GM18867 (cell line): Measurements from ENCODE around the gene AMPD3.
"Not testable (repeated sequence)": the region's sequence is repeated elsewhere in the genome, so short reads cannot be mapped to it uniquely, and the experiment has no call there.

ENCODE experiments used
- ATAC-seq: cut with Tn5 transposase; IDR thresholded peaks from one replicate; pipeline ENCODE4 v1.9.1; 2021; ENCODE audit warnings: mild to moderate bottlenecking, moderate library complexity; ENCODE audit not compliant: unreplicated experiment

The AMPD3 gene

DNA sequence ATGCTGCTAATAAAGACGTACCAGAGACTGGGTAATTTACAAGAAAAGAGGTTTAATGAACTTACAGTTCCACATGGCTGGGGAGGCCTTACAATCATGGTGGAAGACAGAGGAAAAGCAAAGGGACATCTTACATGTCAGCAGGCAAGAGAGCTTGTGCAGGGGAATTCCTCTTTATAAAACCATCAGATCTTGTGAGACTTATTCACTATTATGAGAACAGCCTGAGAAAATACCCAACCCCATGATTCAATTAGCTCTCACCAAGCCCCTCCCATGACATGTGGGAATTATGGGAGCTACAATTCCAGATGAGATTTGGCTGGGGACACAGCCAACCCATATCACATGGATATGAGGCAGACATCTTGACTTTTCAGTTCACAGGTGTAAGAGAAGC lies 18.4 kb upstream of the AMPD3 start:
- not testable (repeated sequence) for ATAC-seq

DNA sequence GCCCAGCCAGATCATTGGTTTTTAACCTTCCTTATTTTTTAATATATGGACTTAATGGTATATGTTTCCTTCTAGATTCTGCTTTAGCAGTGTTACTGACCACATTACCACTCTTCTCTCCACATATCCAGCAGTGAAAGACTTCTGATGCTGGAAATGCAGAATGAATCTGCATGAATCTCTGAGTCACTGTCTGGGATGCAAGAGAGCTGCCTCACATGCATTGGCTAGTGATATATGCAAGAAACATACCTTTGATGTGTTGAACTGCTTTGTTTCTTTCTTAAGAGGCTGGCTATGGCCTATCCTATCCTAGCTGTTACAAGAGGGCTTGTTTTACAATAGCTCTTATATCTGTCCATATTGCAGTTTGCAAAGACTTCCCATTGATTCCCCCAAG lies 16.6 kb upstream of the AMPD3 start:
- no peak for ATAC-seq

DNA sequence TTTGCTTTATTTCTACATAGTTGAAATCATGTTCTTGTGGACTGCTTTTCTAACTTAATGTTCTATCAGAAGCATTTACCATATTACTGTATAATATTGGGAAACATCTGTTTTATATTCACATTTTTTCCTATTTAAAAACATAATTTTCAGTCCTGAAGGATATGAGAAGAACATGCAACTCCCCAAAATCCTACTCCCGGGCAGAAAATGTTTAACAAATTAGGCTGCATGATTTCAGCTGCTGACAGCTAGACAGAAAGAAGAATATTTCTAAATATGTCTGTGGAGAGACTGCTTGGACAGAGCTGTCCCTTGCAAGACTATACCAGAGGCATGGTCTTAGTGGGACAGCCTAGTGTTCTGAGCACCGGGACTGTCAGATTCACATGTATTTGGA lies 15.7 kb upstream of the AMPD3 start:
- no peak for ATAC-seq

DNA sequence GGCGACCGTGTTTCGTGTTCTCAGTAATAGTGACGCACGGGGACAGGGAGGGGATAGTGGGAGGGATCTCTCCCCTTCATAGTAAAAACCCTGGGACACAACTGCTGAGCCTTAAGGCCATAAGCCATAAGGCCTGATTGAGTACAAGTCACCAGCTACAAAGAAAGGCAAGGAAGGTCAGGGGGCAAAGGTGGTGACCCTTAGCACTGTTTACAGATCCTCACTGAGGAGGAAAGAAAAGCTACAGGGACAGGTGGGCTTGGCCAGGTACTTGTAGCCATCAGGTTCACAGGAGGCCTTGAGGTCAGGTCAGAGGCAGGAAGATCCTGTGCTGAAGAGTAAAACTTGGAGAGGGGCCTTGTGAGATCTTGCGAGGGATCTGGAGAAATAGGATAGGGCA lies 15.1 kb upstream of the AMPD3 start:
- ATAC-seq = no peak

DNA sequence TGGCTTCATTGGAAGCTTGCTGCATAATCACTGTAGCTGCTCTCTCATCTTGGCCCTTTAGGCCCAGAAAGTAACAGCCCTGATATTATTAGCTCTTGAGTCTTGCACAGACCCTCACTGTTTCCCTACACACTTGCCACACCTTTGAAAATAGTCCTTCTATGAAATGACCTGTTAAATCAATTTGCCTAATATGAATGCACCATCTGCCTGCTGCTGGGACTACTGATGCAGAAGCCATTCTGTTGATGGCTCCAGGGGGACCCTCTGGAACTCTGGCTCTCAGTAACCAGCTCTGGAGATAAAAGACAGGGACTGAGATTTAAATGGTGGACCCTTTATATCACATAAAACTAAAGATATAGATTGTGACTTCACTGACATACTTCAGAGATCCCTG lies 14.7 kb upstream of the AMPD3 start:
- no peak for ATAC-seq

DNA sequence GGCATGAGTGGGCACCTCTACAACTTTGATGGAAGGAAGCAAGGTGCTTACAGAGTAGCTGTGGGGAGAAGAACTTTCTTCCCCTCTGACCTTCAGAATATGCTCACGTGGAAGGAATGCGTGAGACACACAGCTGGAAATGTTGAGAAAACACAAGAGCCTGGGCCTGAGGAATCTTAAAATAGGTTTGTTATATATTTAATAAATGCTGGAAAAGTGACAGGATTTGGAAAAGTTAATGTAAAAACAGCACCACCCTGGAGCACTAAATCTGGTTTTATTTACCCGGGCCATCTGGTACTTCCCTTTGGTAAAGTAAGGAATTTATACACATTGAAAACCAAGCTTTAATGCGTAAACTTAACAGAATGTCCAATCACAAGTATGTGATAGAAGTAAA lies 14.0 kb upstream of the AMPD3 start:
- no peak for ATAC-seq

DNA sequence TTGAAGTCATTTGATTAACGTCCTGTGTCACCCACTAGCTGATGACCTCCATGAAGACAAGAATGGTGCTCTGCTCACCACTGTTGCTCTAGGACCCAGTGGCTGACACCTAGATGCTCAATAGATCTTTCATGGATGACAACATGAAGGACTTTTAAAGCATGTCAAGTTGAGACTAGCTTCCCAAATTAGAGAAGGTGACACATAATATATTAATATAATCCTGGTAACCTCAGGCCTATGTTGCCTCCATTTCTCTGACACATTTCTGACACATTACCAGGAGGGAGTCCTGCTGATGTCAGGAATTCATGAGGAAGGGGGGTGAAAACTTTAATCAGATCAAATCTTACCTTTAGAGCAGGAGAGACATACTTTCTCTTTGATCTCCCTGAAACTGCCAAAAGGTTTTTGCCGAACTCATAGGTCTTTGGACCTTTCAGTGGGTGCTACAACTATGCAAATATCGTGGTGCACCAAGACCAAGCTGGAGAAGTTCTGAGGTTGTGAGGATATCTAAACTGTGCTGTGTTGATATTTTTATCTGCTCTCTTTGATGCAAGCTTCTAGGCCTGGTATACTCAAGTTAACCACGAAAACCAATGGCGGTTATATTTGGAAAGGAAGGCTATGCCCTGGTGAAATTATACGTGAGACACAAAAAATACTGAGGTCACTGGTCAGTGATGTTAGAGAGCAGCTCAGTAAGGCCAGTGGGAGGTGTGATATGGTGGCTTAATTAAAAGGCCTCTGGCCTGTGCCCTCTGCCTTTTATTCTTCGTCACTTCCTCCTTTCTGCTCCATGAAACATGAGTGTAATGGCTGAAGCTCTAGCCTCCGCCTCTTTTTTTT lies 13.2 kb upstream of the AMPD3 start:
- ATAC-seq = peak; percentile 97

DNA sequence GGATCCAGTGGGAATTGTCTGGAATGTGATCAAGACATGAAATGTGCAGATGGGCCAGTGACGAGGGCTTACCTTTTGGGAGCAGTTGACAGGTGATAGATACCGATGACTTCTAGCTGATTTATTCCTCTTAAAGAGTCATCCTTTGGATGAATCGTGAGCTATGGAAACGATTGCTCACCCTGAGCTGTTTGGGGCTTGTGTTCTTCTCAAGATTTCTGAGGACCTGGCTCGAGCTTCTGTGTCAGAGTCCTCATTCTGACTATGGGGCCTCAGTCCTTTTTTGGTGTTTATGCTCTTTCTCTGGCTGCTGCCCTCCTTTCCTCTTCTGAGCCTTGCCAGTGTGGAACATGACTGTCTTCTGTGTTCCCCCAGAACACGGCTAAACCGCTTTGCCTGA lies 11.9 kb upstream of the AMPD3 start:
- no peak for ATAC-seq

DNA sequence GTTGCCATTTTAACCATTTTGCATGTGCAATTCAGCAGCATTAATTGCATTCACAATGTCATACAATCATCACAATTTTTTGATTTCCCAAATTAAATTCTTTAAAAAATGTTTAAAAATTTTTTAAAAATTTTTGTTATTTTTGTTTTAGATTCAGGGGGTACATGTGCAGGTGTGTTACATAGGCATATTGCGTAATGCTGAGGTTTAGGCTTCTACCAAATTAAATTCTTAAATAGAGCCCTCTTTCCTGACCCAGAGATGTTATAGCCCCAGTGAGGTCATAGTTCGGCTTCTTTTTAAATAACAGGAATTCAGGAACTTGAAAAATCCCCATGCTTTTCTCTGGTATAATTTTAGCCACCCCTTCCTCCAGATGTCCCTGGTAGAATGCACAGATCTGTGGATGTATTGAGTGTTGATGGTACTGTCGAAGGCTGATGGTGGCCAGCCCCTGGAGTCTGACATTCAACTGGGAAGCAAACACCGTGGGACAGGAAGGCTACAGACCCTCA lies 11.3 kb upstream of the AMPD3 start:
- no peak for ATAC-seq

DNA sequence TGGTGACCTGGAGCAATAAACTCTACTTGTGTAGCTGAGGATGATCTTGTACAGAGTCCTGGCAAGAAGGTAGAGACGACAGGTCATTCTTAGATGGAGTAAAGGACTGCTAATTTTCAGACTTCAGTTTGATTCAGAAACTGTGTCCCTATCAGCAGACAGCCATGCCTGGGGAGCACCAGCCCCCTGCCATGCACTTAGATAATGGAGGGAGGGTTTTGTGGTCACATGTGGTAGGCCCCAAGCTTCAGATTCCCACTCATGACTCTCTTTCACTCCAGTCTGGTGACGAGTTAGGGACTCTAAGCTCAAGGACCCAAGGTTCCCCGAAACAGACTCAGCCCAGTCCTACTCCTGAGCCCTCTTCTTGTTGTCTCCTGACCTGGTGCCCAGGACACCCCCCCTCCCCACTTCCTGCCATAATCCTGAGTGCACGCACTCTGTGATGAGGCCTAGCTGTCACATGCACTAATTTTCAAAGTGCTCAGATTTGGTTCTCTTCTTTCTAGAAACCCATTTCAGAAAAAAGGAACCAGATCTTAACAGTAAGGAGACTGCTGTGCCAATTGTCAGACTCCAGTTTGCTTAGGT lies 10.2 kb upstream of the AMPD3 start:
- no peak for ATAC-seq

DNA sequence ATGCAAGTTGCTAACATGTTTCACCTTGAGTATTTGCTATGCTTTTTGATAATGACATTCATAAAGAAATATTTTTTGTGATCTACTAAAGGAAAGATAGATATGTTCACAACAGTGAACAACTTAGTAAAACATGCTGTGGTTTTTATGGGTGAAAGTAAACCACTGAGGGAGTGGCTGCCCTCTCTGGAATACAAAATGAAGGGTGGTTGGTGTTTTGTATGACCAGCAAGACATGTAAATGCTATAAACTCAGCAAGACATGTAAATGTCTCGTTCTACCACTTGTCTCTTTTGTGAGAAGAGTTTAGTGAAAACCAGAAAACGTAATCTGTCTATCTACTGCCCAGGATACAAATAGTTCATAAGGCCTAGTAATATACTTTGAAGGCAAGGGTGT lies 7.6 kb upstream of the AMPD3 start:
- no peak for ATAC-seq

DNA sequence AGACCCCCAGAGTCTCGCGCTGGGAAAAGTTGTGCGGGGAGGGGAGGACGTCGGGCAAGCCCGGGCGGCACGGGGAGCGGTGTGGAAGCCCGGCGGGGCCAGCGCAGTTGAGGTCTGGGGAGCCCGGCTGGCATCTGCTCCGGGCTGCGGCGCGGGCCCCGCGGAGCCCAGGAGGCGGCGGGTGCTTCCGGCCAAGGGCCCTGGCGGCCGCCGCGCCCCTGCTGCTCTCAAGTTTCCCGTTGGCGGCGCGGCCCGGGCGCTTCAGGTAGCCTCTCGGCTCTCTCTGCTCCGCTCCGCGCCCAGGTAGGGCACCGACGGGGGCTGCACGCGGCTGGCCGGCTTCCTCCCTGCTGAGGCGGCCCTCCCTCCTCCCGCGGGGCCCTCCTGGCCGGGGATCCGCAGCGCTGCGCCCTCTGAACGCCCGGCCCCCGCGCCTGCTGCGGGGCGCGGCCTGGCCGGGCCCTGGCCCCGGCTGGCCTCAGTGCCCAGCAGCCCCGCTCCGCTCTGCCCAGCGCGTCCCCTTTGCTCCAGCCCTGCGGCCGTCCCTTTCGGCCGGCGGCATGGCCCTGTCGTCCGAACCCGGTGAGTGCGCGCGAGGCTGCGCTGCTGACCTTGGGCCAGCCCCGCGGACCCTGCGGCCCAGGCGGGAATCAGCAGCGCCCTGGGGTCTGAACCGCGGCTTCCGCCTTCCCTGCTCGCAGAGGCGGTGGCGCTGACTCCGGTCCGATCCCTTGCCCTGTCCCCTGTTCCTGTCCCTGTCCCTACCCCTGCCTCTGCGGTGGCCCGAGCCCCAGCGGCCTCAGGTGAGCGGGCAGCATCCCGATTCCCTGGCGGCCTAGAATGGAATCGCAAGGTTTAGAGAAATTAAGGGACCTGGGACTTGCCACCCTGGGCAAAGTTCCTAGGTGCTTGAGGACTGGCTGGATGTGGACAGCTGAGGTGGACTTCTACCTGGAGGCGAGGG lies 4.3 kb upstream of the AMPD3 start:
- ATAC-seq = peak; percentile 29

DNA sequence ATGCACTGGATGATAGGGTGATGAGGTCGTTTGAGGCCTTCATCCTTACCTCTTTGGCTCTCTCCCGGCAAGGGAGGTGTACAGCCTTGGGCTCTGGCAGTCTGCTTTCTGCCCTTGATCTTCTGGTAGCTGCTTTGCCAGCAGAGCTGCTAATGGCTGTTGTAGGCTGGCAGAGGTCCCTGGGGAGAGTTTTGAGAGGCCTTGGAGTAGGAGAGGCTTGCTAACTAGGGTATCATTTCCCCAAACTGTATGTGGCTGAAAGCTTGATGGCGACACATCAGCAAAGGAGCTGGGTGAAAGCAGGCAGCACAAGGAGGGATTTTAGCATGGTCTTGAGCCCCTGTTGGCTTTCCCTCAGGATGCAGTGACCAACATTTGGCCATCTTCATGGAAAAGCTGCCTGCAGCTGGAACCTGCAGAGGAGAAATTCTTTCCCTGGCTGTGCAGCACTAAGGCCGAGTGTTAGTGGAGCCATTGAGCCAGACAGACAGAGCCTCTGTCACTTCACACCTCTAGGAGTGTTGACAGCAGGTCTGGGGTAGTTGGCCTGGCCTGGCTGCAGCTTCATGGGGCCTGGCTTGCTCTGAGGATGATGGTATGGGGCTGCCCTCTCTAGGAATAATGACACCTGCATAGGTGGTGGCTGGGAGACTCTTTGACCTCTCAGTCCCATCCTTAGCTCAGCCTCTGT lies 3.5 kb upstream of the AMPD3 start:
- ATAC-seq = no peak

DNA sequence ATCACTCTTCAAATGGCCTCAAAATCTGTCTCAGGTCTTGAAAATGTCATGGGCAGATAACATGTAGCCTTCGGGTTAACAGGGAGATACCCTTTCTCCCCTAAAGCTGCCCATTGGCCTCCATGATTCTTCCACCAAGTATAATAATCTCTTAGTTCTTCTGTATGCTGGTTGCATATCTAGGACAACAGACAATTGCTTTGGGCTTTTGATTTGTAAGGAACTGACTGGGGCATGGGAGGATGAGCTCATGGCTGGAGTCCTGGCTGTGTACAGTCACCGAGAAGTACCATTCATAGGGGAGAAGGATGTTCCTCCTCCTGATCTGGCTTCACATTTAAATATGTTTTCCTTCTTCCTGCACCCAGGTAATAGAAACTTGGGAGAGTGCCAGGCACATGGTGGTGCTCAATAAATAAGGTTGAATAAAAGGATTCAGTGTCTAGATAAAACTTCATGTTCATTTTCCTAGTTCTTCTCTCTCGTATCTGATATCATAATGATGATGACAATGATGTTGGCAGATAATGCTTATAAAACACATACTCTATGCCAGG lies 2.8 kb upstream of the AMPD3 start:
- ATAC-seq = no peak

DNA sequence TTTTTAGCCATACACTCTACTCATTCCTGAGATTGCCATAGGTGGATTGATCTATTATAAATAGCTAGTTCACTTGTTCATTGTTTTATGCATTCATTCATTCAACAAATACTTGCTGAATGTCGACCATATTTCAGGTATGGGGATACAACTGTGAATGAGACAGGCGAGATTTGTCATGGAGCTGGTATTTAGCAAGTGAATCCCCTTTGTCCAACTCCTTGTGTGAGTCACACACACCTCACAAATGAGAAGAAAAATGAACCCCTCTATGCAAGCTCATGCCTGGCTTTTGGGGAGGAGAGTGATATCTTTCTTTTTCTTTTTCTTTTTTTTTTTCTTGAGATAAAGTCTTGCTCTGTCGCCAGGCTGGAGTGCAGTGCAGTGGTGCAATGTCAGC lies 1.8 kb upstream of the AMPD3 start:
- no peak for ATAC-seq

DNA sequence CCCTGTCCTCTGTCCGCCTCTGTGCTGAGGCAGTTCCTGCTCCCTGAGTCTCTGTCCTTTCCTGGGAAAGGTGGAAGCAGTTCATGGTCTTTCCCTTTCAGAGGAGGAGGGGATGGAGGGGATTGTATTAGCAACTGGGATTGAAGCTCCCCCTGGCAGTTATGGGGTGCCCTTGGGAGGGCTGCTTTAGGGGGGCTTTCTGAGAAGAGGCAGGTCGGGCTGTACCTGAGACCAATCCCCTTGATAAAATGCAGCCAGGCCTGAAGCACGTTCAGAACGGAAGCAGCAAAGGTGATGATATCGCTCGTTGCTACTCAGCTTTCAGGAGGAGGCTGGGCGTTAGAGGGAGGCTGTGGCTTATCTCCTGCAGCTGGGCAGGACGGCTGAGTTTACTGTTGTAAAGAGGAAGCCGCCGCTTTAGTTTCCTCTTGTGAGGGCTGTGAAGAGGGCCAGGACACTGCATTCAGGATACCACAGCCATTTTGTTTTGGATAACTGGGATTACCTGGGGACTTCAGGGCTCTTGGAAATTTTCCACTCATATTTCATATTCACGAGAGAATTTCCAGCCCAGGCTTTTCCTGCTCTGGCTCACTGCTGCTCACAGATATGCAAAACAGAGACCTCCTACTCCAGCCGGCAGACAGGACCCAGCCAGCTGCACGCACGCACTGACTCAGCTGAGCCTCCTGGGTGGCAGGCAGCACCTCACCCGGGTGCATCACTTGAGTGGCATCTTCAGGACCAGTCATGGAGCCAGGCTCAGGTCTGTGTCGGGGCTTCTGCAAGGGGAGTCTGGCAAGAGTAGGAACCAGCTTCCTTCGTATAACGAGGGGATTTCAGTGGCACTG lies 798 bp downstream of the AMPD3 start:
- ATAC-seq = peak; percentile 61

DNA sequence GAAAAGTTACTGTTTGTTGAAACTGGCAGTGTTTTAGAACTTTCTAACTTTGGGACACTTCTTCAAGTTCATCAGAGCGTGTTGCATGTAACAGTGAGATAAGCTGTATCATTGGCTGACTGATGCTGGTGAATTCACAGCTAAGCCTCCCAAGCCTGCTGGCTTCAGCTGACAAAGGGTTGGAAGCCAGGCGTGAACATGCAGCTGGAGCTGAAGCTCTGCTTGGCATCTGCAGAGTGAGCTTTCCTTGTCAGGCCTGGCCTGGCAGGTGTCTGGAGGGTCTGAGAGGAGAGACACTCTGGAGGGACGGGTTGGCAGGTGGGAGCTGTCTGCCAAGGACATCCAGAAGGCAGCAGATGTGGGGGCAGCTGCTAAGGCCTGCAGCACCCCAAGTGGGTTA lies 1.5 kb downstream of the AMPD3 start:
- ATAC-seq = peak; percentile 3

DNA sequence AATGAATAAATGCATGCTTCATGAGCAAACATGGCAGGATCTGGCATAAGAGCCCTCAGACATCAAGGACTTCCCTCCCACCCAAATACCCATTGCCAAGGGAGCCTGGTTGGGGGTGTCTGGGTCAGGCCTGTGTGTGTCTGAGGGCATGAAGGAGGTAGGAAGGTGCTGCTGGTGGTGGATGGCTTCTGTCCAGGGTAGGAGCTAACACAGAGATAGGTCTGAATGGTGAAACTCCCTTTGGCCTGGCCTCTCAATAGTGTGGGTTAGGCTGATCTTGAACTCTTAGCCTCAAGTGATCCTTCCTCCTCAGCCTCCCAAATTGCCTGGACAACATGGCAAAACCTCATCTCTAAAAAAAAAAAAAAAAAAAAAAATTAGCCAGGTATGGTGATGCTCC lies 2.8 kb downstream of the AMPD3 start:
- no peak for ATAC-seq
